OCI-LY3 (cell line): ENCODE results near the gene COBL.

ENCODE experiments used
- EZH2phosphoT487 ChIP-seq: fragments of 200-600 bp; shearing (Covaris generic); IDR thresholded peaks from 2 replicates; pipeline ENCODE4 v1.6.1; 2018; ENCODE audit warnings: antibody characterized with exemption, mixed run types, low read depth
- TF ChIP-seq, protein P1 (sequence below): fragments of 200-600, 300-600 bp; sonication (generic); IDR thresholded peaks from 2 replicates; pipeline ENCODE4 v1.5.1; 2014; ENCODE audit warnings: antibody characterized with exemption, low read length, low read depth

GRCh38 chr7:51151455-51151854 is 165.2 kb downstream of the COBL start:
- TF ChIP-seq, protein P1, sequence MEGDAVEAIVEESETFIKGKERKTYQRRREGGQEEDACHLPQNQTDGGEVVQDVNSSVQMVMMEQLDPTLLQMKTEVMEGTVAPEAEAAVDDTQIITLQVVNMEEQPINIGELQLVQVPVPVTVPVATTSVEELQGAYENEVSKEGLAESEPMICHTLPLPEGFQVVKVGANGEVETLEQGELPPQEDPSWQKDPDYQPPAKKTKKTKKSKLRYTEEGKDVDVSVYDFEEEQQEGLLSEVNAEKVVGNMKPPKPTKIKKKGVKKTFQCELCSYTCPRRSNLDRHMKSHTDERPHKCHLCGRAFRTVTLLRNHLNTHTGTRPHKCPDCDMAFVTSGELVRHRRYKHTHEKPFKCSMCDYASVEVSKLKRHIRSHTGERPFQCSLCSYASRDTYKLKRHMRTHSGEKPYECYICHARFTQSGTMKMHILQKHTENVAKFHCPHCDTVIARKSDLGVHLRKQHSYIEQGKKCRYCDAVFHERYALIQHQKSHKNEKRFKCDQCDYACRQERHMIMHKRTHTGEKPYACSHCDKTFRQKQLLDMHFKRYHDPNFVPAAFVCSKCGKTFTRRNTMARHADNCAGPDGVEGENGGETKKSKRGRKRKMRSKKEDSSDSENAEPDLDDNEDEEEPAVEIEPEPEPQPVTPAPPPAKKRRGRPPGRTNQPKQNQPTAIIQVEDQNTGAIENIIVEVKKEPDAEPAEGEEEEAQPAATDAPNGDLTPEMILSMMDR, result no peak
- TF ChIP-seq EZH2phosphoT487, result no peak
